ENCODE data around the gene DUSP16.

The DUSP16 gene

DNA sequence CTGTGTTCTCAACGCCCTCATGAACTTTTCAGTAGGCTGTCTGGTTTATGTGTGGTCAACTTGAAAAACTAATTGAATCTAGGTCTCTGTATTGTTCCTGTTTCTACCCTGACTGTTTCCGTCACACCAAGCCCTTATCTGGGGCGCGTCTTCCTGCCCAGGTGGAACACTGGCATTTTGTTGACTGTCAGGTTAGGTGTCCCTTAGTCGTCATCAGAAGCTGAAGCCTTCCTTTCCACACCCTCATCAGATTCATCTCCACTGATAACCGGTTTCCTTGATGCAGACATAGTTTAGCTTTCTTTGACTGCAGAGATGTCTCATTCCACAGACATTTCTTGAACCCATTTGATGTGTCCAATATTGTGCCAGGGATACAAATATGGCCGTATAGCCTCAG, 96.5 kb downstream of the DUSP16 start:
- DNase-seq, result peak; percentile 61

GRCh38 chr12:12465522-12465921, 97.1 kb downstream of the DUSP16 start:
- DNase-seq, result peak; percentile 55

DNA sequence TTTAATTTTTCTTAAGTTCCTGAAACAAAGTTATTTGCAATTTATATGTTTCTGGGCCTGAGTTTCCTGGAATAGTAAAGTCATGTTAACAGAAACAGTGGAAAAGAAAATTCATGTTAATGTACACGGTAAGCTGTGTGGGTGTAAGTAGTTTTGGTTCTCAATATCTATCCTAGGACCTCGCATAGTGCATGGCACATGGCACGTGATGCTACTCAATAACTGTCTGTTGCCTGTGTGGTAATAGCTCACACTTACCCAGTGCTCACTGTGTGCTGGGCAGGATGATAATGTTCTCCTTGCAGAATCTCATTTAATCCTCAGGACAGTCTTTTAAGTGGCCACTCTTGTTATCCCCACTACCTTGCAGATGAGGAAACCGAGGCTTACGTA, 100.7 kb downstream of the DUSP16 start:
- peak; percentile 61 for DNase-seq

- DNase-seq, result peak; percentile 73
Measured at GRCh38 chr12:12460935-12461922, 101.4 kb downstream of the DUSP16 start.

DNA sequence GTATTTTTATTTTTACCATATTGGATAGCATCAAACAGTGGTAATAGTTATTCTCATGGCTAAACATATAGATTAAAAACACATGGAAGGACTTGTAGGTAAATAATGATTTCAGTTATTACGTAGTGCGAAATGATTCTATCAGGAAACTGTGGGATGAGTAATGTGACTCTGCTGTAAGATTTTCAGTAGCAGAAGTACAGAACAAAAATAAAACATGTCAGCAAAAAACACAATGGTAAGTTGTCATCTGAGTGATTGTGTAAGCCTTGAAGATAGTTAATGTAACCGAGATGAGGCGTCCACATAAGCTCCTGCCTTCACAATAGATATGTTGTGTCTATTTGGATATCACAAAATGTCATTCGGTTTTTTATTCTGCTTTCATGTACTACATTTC, 106.0 kb downstream of the DUSP16 start:
- no peak for DNase-seq

DNA sequence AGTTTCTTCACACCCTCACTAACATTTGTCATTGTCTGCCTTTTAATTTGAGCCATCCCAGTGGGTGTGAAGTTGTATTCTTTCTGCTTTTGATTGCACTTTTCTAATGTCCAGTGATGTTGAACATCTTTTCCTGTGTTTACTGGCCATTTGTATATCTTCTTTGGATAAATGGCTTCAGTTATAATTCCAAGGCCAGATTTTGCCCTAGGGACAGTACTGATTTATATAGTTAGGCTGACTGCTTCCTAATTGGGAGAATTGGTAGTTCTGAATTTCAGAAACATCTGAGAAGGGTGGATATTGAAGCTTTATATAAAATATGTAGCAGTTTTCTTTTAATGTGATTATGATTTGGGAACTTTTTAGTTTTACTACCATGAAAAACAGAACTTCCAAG, 108.3 kb downstream of the DUSP16 start:
- no peak for DNase-seq

- DNase-seq, result no peak
Measured at GRCh38 chr12:12453635-12454034, 109.0 kb downstream of the DUSP16 start.

GRCh38 chr12:12452326-12452902, 110.2 kb downstream of the DUSP16 start:
- no peak for DNase-seq

DNA sequence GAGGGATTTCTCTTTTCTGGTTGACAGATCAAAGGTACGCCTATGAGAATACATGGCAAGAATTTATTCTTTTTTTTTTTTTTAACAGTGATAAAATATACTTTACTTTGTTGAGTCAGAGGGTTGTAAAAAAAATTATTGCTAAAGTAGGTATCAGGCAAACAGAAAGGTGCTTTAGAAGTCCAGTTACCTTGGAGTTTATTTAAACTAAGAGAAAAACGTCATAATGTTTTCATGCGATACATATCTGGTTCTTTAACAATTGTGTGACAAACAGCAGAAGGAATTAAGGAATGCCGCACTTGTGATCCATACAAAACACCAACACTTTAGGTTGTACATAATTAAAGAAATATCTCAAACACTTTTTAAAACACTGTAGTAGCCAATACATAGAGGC, 111.6 kb downstream of the DUSP16 start:
- DNase-seq, result no peak

DNA sequence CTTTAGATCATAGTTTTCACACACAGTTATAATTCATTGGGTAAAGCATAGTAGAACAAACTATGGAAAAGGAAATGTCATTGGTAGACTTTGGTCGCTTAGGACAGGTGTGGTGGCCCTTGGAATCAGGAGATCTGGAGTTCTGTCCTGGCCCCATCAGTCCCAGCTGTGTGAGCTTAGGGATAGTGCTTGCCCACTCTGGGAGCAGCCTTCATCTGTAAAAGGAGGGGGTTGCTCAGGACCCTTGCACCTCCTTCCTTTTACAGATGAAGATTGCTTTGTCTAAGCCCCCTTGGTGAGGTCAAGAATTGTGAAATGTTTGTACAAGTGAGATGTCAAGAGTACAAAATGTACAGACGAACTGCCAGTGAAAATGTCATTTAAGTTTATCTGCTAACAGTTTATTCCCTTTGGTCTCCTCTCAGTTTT, 112.6 kb downstream of the DUSP16 start:
- no peak for DNase-seq

GRCh38 chr12:12449533-12450025, 113.1 kb downstream of the DUSP16 start:
- DNase-seq, result no peak

- no peak for DNase-seq
Measured at GRCh38 chr12:12447837-12448236, 114.8 kb downstream of the DUSP16 start.

- no peak for DNase-seq
Measured at GRCh38 chr12:12447236-12447635, 115.4 kb downstream of the DUSP16 start.

DNA sequence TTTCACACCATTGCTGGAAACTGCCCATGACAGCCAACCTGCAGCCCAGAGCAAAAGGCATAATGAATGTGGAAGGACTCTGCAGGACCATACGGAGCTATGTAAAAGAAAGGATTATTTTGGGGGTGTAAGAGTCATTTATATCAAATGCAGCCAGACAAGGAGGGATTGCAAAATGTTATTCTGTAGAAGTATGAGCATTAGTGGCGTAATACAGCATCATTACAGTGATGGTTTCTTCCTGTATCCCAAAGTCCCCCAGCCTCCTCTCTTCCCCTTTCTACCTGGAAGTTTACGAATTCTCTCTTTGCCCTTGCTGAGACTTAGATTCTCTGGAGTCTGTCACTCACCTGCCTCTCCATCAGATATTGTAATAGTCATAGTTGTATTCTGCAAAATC, 115.9 kb downstream of the DUSP16 start:
- DNase-seq, result no peak

- no peak for DNase-seq
Measured at GRCh38 chr12:12445882-12446181, 116.8 kb downstream of the DUSP16 start.

GRCh38 chr12:12445165-12445881, 117.3 kb downstream of the DUSP16 start:
- DNase-seq, result no peak

DNA sequence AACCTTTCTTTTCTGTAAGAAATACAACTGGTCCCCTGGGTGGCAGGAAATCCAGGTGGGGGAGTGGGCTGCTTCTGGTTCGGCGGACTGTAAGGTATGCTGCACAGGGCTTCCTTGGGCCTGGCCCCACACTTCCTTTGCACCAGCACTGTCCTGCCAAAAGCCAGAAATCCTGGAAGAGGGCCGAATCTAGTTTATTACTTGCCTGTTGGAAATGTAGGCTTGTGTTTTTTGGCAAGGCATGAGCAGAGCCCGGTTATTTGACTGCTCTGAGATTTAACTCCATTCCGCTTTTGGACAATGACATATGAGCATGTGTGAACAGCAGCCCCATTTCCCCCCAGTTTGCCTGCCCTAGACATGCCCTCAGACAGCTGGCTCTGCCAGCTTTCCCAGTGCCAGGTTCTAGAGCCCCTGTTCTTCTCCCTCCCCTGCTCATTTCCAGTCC, 119.2 kb downstream of the DUSP16 start:
- no peak for DNase-seq

DNA sequence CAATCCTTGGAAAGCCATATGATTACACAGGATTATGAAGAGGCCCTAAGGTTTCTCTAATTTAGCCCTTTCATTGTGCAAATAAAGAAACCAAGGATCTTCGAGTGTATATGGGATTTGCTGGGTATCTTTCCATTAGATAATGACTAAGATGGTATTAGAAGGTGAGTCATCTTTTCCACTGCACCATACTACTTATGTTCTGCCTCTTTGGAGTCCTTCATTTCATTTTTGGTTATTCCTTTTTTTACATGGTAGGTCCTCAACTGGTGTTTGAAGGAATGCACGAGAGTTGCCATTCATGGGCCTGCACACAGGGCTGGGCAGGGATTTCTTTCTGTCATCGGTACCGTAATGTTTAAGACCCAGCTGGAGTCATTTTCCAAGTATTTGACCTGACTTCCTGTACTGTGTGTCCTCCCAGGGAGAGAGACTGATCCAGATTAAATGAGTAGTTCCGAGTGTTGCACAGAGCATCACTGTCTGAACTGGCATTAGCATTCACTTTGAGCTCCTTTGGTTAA, 120.1 kb downstream of the DUSP16 start:
- DNase-seq, result peak; percentile 66

DNA sequence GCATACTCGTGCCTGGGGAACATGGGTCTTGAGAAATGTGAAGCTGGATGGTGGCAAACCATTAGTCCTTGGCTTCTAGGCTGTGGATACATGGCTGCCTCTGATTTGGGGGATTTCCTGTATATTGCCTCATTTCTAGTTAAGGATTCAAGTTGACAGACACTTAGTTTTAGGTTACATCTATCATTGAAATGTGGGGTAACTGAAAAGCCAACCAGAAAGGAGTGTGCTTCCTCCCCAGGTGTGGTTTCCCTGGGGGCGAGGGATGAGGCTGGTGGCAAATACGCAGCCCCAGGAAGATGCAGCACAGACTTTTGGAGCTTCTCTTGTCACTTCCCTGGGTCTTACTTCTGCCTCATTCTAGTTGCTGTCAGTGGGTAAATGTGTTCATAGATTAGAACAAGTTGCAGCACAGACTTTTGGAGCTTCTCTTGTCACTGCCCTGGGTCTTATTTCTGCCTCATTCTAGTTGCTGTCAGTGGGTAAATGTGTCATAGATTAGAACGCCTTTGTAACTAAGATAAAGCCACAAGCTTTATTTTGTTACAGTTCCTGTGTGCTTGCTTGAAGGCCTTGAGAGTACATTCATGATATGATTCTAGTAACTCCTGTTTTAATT, 120.7 kb downstream of the DUSP16 start:
- peak; percentile 76 for DNase-seq

DNA sequence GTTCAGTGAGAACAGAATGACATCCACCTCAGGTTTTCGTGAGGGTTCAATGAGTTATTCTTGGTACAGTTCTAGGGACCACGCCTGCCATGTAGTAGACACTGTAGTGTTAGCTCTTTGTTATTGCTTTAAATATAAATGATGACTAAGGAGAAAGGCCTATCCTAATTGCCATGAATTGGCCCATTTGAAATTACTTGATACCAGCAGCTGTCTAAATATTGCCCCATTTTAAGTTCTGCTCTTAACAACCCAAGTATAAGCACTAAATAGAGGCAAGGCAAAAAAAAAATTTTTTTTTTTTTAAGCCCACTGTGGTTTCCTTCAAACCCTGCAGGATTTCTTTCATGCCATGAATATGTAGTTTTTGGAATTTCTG, 121.2 kb downstream of the DUSP16 start:
- DNase-seq, result no peak

- DNase-seq, result no peak
Measured at GRCh38 chr12:12440784-12441428, 121.8 kb downstream of the DUSP16 start.

DNA sequence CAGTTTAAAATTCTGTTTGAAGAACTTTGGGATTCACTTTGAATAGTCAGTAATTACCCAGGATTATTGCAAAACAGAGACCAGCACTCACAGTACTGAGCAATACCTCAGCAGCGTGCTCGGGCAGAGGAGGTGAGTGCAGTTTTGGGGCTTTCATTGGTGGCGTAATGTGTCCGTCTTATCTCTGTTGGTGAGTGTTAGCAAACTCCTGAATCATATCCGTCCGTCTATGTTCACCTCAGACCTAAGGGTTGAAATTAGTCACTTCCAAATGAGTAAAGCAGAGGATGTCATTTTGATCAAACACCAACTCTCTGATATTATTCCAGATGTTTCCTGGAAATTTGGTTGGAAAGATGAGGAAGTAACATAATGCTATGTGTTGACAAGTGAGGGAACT, 123.0 kb downstream of the DUSP16 start:
- DNase-seq, result peak; percentile 69
